ENCODE results near the gene HBP1.
"Not testable (repeated sequence)": the region's sequence is repeated elsewhere in the genome, so short reads cannot be mapped to it uniquely, and the experiment has no call there.

HBP1 gene

DNA sequence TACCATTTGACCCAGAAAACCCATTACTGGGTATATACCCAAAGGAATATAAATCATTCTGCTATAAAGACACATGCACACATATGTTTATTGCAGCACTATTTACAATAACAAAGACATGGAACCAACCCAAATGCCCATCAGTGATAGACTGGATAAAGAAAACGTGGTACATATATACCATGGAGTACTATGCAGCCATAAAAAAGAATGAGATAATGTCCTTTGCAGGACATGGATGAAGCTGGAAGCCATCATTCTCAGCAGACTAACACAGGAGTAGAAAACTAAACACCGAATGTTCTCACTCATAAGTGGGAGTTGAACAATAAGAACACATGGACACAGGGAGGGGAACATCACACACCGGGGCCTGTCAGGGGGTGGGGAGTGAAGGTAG lies 13.1 kb upstream of the HBP1 start:
- DNase-seq (ENCODE audit: low read depth in 2 of 2) = not testable (repeated sequence)

- DNase-seq (ENCODE audit: low read depth in 2 of 2) = no peak
Observed at GRCh38 chr7:107157091-107157490, 11.7 kb upstream of the HBP1 start.

GRCh38 chr7:107158028-107158427 lies 10.8 kb upstream of the HBP1 start:
- DNase-seq (ENCODE audit: low read depth in 2 of 2) = no peak

GRCh38 chr7:107160389-107160788 lies 8.4 kb upstream of the HBP1 start:
- no peak for DNase-seq (ENCODE audit: low read depth in 2 of 2)

DNA sequence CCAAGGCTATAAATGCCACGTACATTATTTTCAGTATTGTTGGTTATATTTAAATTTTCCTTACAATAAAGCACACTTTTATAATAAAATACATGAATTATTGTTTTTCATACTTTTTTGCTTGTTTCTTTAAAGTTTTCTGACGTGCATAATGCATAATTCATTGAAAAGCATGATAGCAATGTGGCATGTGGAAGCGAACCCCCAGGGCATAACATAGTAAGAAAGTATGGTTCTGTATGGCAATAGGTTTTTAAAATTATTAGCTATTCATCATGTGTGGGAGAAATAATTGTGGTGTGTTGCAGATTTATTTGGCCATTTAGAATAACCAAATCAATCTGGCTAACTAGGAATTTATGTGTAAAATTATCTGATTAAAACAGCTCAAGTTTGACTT lies 7.4 kb upstream of the HBP1 start:
- DNase-seq (ENCODE audit: low read depth in 2 of 2) = no peak

DNA sequence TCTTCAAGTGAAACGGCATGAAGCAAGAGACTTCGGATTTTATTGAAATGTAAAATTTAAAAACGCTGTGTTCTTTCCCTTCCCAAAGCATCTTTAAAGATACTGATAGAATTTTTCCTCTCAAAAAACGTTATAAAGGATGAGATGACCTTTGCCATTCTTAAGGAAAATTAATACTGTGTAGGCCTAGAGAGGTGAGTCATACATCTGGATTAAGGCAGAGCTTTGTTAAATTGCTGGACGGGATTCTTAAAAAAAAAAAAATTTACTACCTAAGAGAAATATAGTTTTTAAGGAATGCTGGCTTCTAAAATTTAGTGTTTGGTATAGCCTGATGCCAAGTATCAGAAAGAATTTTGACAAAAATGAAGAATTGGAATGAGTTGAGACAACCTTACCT lies 6.3 kb upstream of the HBP1 start:
- no peak for DNase-seq (ENCODE audit: low read depth in 2 of 2)

DNA sequence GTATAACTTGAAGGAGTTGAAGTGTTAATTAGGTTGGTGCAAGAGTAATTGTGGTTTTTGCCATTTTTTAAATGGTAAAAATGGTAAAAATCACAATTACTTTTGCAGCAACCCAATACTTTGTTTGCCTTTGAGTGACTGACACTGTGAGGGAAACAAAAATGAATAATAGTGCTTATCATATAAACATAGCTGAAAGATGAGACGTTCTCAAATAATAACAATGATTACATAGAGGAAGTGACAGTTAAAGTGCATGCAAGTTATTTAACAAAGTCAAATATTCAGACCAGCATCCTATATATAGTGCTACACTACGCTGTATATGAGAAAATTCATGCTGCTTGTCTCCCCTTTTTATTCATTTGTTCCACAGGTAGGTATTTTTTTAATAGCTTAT lies 4.7 kb upstream of the HBP1 start:
- DNase-seq (ENCODE audit: low read depth in 2 of 2) = no peak

- DNase-seq (ENCODE audit: low read depth in 2 of 2) = no peak
Observed at GRCh38 chr7:107165341-107165740, 3.5 kb upstream of the HBP1 start.

DNA sequence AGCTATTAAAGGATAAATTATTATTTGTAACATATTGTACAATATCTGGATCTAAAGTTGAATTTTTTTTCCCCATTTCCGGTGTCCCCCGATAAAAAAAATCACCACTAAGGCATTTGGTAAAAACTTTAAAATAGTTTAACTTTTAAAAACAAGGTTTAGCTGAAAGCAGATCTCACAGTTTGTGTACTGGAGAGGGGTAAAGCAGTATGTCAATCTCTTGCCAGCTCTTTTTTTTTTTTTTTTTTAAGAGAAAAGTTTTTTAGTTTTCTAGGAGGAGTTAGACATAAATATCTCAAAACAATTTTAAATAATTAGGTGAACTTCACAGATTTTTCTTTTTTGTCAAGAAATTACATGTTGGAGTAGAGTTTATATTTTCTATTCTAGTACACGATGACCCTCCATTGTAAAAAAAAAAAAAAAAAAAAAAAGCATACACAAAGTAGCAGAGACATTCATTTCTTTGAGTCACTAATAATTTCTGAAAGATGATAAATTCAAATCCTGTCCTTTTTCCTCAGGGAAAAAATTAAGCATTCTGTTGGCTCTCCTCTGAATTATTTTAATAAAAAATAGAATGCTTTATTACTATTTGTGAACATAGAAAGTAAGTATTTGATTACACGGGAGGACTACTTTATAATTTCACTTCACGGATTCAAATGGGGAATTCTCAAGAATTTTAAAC lies 1.9 kb upstream of the HBP1 start:
- no peak for DNase-seq (ENCODE audit: low read depth in 2 of 2)

GRCh38 chr7:107167483-107168232 lies 1.1 kb upstream of the HBP1 start:
- DNase-seq (ENCODE audit: low read depth in 2 of 2) = peak; percentile 46 to 49

- peak; percentile 60 to 69 for DNase-seq (ENCODE audit: low read depth in 2 of 2)
Observed at GRCh38 chr7:107169120-107170050, 582 bp downstream of the HBP1 start.

DNA sequence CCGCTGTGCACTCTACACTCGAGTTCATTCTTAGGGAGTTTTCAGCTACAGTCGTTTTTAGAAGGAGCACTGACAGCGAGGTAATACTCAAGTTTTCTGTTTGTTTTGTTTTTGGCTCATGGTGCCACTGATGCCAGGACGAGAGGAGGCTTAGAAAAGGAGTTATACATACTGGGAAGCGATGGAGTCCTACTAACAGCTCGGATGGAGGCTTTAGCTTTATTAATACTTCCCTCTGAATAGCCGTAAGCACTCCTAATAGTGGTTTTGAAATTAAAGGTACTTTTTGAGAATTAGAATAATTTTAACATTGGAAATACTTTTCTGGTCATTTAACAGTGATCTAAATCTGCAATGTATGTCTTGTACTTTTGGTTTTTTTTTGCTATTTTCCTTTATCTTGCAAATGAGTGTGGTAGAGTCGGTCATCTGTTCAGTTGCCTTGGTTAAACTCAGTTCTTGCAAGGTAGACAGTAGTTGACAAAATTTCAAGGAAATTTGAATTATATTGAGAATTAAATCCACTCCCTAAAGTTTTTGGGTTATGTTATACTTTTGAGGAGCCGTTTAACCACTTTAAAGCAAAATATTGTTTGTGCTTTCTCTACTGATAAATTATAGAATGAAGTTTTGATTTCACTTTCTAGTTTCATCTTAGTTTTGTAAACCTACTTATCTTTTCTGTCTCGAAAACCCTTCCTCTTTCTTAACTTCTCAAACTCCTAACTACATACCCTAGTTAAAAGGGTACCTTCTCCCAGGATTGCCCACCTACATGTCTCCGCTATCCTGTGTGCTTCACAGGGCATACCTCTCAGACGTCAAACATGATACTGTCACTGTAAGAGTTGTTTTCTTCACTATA lies 1.5 kb downstream of the HBP1 start:
- DNase-seq (ENCODE audit: low read depth in 2 of 2) = no peak

DNA sequence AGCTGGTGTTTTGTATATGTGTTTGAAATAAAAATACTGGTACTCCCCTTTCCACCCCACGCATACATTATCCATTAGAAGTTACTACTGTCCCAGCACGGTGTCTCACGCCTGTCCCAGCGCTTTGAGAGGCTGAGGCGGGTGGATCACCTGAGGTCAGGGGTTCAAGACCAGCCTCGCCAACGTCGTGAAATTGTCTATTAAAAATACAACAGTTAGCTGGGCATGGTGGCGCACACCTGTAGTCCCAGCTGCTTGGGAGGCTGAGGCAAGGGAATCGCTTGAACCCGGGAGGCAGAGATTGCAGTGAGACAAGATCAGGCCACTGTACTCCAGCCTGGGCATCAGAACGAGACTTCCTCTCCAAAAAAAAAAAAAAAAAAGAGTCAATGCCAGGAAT lies 2.7 kb downstream of the HBP1 start:
- DNase-seq (ENCODE audit: low read depth in 2 of 2) = no peak

DNA sequence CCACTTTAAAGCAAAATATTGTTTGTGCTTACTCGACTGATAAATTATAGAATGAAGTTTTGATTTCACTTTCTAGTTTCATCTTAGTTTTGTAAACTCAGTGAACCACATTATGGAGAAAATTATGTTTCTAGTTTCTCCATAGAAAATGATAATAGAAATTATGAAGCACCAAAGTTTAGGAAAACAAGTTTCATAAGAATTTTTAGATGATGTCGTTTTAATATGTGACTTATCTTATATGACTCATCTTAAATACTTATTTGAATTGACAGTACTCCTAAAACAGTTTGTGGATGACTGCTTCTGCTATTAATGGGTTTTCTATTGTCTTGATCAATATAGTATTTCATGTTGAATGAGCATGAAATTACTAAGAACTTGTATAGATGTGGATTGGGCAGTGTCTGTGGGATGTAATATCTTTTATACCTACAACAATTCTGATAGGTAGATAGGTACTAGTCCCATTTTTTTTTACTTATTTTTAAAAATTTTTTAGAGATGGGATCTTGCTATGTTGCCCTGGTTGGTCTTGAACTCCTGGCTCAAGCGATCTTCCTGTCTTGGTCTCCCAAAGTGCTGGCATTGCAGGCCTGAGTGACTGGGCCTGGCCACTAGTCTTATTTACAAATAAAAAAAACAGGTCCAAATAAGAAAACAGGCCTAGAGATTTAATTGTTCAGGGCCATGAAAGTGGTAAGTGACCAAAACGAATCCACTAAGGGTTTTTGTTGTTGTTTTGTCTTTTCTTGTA lies 3.7 kb downstream of the HBP1 start:
- DNase-seq (ENCODE audit: low read depth in 2 of 2) = no peak

- no peak for DNase-seq (ENCODE audit: low read depth in 2 of 2)
Observed at GRCh38 chr7:107173191-107173590, 4.4 kb downstream of the HBP1 start.

GRCh38 chr7:107173691-107174406 lies 5.0 kb downstream of the HBP1 start:
- DNase-seq (ENCODE audit: low read depth in 2 of 2) = no peak

DNA sequence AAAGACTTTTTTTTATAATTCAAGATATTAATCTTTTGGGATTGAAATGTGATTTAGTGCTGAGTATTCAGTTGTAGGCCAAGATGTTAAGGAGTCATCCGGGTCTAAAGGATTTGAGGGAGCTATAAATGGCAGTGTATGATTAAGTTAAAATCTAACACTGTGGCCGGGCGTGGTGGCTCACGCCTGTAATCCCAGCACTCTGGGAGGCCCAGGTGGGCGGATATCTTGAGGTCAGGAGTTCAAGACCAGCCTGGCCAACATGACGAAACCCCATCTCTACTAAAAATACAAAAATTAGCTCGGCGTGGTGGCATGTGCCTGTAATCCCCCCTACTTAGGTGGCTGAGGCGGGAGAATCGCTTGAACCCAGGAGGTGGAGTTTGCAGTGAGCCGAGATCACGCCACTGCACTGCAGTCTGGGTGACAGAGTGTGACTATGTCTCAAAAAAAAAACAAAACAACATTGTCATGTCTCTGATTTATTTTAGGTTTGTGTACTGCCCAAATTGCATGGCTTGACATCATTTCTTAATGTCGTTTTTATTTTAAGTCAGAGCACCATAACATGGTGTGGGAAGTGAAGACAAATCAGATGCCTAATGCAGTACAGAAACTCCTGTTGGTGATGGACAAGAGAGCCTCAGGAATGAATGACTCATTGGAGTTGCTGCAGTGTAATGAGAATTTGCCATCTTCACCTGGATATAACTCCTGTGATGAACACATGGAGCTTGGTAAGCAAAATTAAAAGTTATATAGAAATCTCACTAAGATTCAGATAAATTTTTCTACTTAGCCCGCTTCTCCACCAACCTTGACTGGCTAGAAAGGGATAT lies 10.7 kb downstream of the HBP1 start:
- no peak for DNase-seq (ENCODE audit: low read depth in 2 of 2)

DNA sequence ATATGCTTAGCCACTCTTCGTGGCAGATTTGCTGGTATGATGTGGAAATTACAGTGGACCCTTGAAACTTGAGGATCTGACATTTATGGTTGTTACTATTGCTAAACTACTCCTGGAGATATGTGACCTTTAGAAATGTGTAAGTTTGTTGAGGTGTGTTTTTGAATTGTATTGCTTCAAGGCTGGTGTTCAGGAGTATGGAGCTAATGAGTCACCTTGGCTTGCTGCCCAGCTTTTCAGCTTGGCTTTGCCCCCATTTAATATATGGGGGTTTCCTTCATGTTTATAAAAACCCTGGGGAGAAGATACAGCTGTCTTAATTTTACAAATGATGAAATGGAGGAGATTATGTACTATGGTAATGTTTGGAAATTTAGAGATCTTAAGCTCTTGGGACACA lies 11.6 kb downstream of the HBP1 start:
- DNase-seq (ENCODE audit: low read depth in 2 of 2) = peak; percentile 44 to 57

DNA sequence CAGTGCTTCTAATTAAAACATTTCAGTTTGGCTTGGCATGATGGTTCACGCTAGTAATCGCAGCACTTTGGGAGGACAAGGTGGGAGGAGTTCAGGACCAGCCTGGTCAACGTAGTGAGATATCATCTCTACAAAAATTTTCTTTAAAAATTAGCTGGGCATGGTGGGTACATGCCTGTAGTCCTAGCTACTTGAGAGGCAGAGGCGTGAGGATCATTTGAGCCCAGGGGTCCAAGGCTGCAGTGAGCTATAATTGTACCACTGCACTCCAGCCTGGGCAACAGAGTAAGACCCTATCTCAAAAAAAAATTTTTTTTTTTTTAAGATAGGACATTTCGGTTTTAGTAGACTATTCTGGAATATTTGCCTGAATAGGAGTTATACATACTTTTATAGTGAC lies 12.4 kb downstream of the HBP1 start:
- no peak for DNase-seq (ENCODE audit: low read depth in 2 of 2)

All from stimulated activated CD4-positive, alpha-beta T cell treated with anti-CD3 and anti-CD28 coated beads, Interleukin-1b, Interleukin-23, amount 100 ng/mL, for 4 hours (primary cell).